A549 (cell line): ENCODE results near the gene MLKL.

Experiments
- CBX2 ChIP-seq: fragments of 200-600 bp; sonication (generic); IDR thresholded peaks from 2 replicates; pipeline ENCODE4 v1.6.1; 2016; ENCODE audit warnings: low read depth, mild to moderate bottlenecking, borderline replicate concordance
- TF ChIP-seq, protein P1 (sequence below): fragments of >200 bp; sonication (Bioruptor Twin); formaldehyde crosslinking; IDR thresholded peaks from 3 replicates; pipeline ENCODE4 v1.5.1; 2016

DNA sequence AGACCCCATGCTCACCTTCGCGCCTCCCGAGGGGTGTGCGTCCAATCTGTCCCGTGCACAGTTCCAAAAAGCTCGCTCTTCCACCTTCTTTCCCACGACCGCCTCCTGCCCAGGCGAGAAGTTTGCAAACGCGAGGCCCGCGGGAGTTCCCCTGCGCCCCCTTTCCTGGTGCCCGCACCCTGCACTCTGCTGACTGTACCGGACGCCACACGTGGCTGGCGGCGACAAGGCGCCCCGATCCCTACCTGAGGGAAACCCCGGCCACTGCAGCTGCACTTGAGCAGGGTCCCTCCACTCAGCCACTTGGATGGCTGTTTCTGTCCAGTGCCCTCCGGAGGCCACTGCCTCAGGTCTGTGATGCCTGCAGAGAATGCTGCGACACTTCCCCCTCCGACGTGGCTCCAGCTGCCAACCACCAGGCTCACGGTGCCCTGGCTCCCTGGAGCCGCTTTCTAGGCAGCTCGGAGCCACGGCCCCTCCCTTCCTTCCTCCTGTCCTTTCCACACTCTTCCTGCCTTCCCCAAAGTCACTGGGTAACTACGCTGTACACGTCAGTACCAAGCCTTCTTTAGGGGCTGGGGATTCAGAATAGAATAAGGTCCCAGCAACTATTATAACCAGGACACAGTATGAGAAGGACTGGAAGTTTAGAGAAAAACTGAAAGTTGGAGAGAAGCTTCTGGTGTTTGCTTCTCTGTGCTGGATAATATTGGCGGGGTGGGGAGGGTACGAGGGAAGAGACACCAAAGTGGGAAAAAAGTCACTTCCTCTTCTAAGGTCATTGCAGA lies at the start of gene MLKL:
- TF ChIP-seq, protein P1, sequence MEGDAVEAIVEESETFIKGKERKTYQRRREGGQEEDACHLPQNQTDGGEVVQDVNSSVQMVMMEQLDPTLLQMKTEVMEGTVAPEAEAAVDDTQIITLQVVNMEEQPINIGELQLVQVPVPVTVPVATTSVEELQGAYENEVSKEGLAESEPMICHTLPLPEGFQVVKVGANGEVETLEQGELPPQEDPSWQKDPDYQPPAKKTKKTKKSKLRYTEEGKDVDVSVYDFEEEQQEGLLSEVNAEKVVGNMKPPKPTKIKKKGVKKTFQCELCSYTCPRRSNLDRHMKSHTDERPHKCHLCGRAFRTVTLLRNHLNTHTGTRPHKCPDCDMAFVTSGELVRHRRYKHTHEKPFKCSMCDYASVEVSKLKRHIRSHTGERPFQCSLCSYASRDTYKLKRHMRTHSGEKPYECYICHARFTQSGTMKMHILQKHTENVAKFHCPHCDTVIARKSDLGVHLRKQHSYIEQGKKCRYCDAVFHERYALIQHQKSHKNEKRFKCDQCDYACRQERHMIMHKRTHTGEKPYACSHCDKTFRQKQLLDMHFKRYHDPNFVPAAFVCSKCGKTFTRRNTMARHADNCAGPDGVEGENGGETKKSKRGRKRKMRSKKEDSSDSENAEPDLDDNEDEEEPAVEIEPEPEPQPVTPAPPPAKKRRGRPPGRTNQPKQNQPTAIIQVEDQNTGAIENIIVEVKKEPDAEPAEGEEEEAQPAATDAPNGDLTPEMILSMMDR, result no peak; the same call in 2 of the 3 replicates
- TF ChIP-seq CBX2, result no peak
